Endodermal cell (in vitro differentiated cells): Measurements from ENCODE around the gene HOXB1. TPM values are rescaled to one million over a fixed set of nuclear protein-coding genes. Genes with fewer than 3 reads are reported as not detected.
"Not testable (repeated sequence)": the region's sequence is repeated elsewhere in the genome, so short reads cannot be mapped to it uniquely, and the experiment has no call there.

Experiments
- DNase-seq: peaks from one replicate; pipeline ENCODE4 v3.0.0-alpha.2; 2017
- H3K27ac ChIP-seq: 2 replicates; pipeline ENCODE4 v1.5.1; 2013; ENCODE audit warnings: mild to moderate bottlenecking, low read depth, low read length, moderate library complexity
- H3K27me3 ChIP-seq: 2 replicates; pipeline ENCODE4 v1.6.1; 2013; ENCODE audit warnings: mild to moderate bottlenecking, low read length, moderate library complexity; ENCODE audit not compliant: insufficient read depth, control insufficient read depth, poor library complexity, severe bottlenecking
- H3K36me3 ChIP-seq: 2 replicates; pipeline ENCODE4 v1.7.0; 2013; ENCODE audit warnings: mild to moderate bottlenecking, low read length, moderate library complexity; ENCODE audit not compliant: control insufficient read depth, insufficient read depth
- H3K4me1 ChIP-seq: one replicate; pipeline ENCODE4 v1.7.0; 2013; ENCODE audit warnings: low read length; ENCODE audit not compliant: control insufficient read depth, insufficient read depth
- H3K4me3 ChIP-seq: 2 replicates; pipeline ENCODE4 v1.5.1; 2013; ENCODE audit warnings: mild to moderate bottlenecking, low read length, moderate library complexity
- H3K9ac ChIP-seq: 2 replicates; pipeline ENCODE4 v1.6.1; 2013; ENCODE audit warnings: mild to moderate bottlenecking, low read length, moderate library complexity; ENCODE audit not compliant: poor library complexity, severe bottlenecking; ENCODE audit errors: extremely low read depth
- H3K9me3 ChIP-seq: 2 replicates; pipeline ENCODE4 v1.6.1; 2013; ENCODE audit warnings: mild to moderate bottlenecking, low read length, moderate library complexity; ENCODE audit not compliant: control insufficient read depth
- H3K27ac Mint-ChIP-seq: 2 replicates; pipeline ENCODE4 v1.8.0; 2020; ENCODE audit warnings: mixed read lengths
- H3K27me3 Mint-ChIP-seq: 2 replicates; pipeline ENCODE4 v1.8.0; 2021; ENCODE audit warnings: mild to moderate bottlenecking, mixed read lengths; ENCODE audit not compliant: insufficient read depth
- H3K36me3 Mint-ChIP-seq: 2 replicates; pipeline ENCODE4 v1.8.0; 2020; ENCODE audit warnings: low read depth, mixed read lengths
- H3K4me1 Mint-ChIP-seq: 2 replicates; pipeline ENCODE4 v1.8.0; 2020; ENCODE audit warnings: mixed read lengths
- H3K4me3 Mint-ChIP-seq: 2 replicates; pipeline ENCODE4 v1.8.0; 2020; ENCODE audit warnings: mild to moderate bottlenecking, moderate library complexity, mixed read lengths
- H3K9me3 Mint-ChIP-seq: 2 replicates; pipeline ENCODE4 v1.8.0; 2020; ENCODE audit warnings: mild to moderate bottlenecking, mixed read lengths
- WGBS, 2 experiments: methylation state at CpG; one replicate each; pipeline versions ENCODE4 v1.1.5 to v1.1.7; 2013; ENCODE audit warnings: missing lambda C conversion rate in 2 of 2, mixed read lengths in 1 of 2; ENCODE audit not compliant: insufficient coverage in 1 of 2, insufficient read length in 1 of 2; 5-methylcytosine and 5-hydroxymethylcytosine counted together
- total RNA-seq, 2 donors: library from RNA; stranded (reverse); fragmentation: NEBNext Ultra II Directional in 1 of 2; extraction: Animal tissue kit (Norgen Biotek cat#: 25700) in 1 of 2; gene quantifications; 2 replicates in 1 of 2; 3 replicates in 1 of 2; pipeline ENCODE4 v1.2.1, GENCODE V29; 2021
- TF ChIP-seq, protein P1 (sequence below): fragments of 200-600 bp; sonication (generic); conservative IDR thresholded peaks from 2 replicates; pipeline ENCODE4 v1.5.0; 2021; ENCODE audit warnings: antibody characterized with exemption, mild to moderate bottlenecking

HOXB1 gene
- total RNA-seq, 2 donors from 2014 or later, result not detected

DNA sequence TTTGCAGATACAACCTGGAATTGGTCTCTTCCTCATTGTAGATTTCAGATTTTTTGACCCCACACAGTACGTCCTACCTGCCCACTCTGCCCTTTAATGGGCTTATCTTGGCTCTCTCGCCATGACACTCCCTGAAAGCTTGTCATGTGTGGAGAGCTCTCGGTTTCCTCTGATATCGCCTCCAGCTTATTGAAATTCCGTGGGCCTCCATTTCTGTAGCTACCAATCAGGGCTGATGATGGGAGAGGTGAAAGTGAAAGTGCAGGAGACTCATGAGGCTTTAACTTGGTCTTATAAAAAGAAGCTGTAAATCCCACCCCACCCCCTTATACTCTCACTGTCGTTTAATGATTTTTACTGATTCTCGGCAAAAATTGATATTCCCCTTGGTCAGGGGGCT is 17.7 kb downstream of the HOXB1 start:
- H3K27me3 ChIP-seq, result peaks cover 5% of the 10 kb centered on the region
- no peak overlapping the region for H3K27ac ChIP-seq
- Mint-ChIP-seq H3K36me3 (no peaks in the 10 kb centered on the region), H3K27me3 (peaks cover 78% of the 10 kb centered on the region), H3K9me3 (no peaks in the 10 kb centered on the region), H3K4me1 (peaks cover 25% of the 10 kb centered on the region), H3K4me3 (no peak overlapping the region), H3K27ac (no peak overlapping the region)
- no peak overlapping the region for H3K4me3 ChIP-seq
- H3K4me1 ChIP-seq, result peaks cover 16% of the 10 kb centered on the region
- peak; percentile 51 for DNase-seq
- TF ChIP-seq, protein P1, sequence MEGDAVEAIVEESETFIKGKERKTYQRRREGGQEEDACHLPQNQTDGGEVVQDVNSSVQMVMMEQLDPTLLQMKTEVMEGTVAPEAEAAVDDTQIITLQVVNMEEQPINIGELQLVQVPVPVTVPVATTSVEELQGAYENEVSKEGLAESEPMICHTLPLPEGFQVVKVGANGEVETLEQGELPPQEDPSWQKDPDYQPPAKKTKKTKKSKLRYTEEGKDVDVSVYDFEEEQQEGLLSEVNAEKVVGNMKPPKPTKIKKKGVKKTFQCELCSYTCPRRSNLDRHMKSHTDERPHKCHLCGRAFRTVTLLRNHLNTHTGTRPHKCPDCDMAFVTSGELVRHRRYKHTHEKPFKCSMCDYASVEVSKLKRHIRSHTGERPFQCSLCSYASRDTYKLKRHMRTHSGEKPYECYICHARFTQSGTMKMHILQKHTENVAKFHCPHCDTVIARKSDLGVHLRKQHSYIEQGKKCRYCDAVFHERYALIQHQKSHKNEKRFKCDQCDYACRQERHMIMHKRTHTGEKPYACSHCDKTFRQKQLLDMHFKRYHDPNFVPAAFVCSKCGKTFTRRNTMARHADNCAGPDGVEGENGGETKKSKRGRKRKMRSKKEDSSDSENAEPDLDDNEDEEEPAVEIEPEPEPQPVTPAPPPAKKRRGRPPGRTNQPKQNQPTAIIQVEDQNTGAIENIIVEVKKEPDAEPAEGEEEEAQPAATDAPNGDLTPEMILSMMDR, result no peak
- WGBS, 2 experiments, result 85 to 100% methylated on average over 2 to 7 of the region's 7 CpGs
- no peaks in the 10 kb centered on the region for H3K36me3 ChIP-seq
- H3K9ac ChIP-seq, result no peak overlapping the region
- H3K9me3 ChIP-seq, result no peaks in the 10 kb centered on the region

- no peaks in the 10 kb centered on the region for H3K36me3 Mint-ChIP-seq
- no peaks in the 10 kb centered on the region for H3K9me3 Mint-ChIP-seq
- WGBS, 2 experiments, result 93 to 94% methylated on average over 4 to 5 of the region's 7 CpGs
Observed at GRCh38 chr17:48510761-48511604, 19.8 kb downstream of the HOXB1 start.

GRCh38 chr17:48510381-48510760 is 20.4 kb downstream of the HOXB1 start:
- peaks cover 16% of the 10 kb centered on the region for H3K4me1 ChIP-seq
- DNase-seq, result no peak
- Mint-ChIP-seq H3K36me3 (no peaks in the 10 kb centered on the region), H3K9me3 (no peaks in the 10 kb centered on the region), H3K4me3 (no peak overlapping the region), H3K27ac (no peak overlapping the region), H3K27me3 (peaks cover 84% of the 10 kb centered on the region), H3K4me1 (peaks cover 19% of the 10 kb centered on the region)
- no peak overlapping the region for H3K27ac ChIP-seq
- WGBS, 2 experiments, result 86 to 93% methylated on average over 1 to 2 of the region's 2 CpGs
- no peak overlapping the region for H3K9ac ChIP-seq
- no peaks in the 10 kb centered on the region for H3K36me3 ChIP-seq
- no peak overlapping the region for H3K4me3 ChIP-seq
- peaks cover 24% of the 10 kb centered on the region for H3K27me3 ChIP-seq
- TF ChIP-seq, protein P1, result no peak
- no peaks in the 10 kb centered on the region for H3K9me3 ChIP-seq

More at GRCh38 chr17:48510761-48511604, 19.8 kb downstream of the HOXB1 start:
- H3K4me3 Mint-ChIP-seq, result no peak overlapping the region
- Histone ChIP-seq H3K27ac (no peak overlapping the region), H3K27me3 (peaks cover 23% of the 10 kb centered on the region), H3K36me3 (no peaks in the 10 kb centered on the region), H3K9me3 (no peaks in the 10 kb centered on the region), H3K4me3 (no peak overlapping the region), H3K9ac (no peak overlapping the region), H3K4me1 (peaks cover 11% of the 10 kb centered on the region)
- no peak for DNase-seq
- peaks cover 83% of the 10 kb centered on the region for H3K27me3 Mint-ChIP-seq
- H3K27ac Mint-ChIP-seq, result no peak overlapping the region
- peaks cover 18% of the 10 kb centered on the region for H3K4me1 Mint-ChIP-seq
- TF ChIP-seq, protein P1, result no peak

- H3K27ac Mint-ChIP-seq, H3K9me3 ChIP-seq, H3K36me3 Mint-ChIP-seq, H3K4me3 Mint-ChIP-seq, H3K9ac ChIP-seq, H3K27ac ChIP-seq, H3K4me3 ChIP-seq, H3K9me3 Mint-ChIP-seq, DNase-seq, H3K36me3 ChIP-seq: not testable (repeated sequence)
- Histone ChIP-seq H3K27me3 (peaks cover 24% of the 10 kb centered on the region), H3K4me1 (peaks cover 15% of the 10 kb centered on the region)
- WGBS, 2 experiments, result 97% methylated on average over 7 of the region's 7 CpGs; no CpG with 5 or more reads in 1 of the 2 experiments
- H3K4me1 Mint-ChIP-seq, result peaks cover 19% of the 10 kb centered on the region
- peaks cover 82% of the 10 kb centered on the region for H3K27me3 Mint-ChIP-seq
Observed at GRCh38 chr17:48509708-48510107, 21.1 kb downstream of the HOXB1 start.
